Astrocyte (in vitro differentiated cells and primary cell): ENCODE data around the gene OR6S1. TPM values are rescaled to one million over a fixed set of nuclear protein-coding genes. Genes with fewer than 3 reads are reported as not detected.

Source experiments
- DNase-seq: peaks from one replicate; pipeline ENCODE4 v3.0.0-alpha.2; 2010; ENCODE audit warnings: low read depth
- FAIRE-seq: peaks from 2 replicates; lab custom pipeline; 2011; peaks lifted over from hg19 to GRCh38; lab: Jason Lieb, UNC
- H2AFZ ChIP-seq: 2 replicates; pipeline ENCODE4 v1.6.0; 2012; ENCODE audit warnings: low read depth, low read length, inconsistent platforms
- H3K27ac ChIP-seq: 2 replicates; pipeline ENCODE4 v1.5.1; 2011; ENCODE audit warnings: low read depth, low read length, inconsistent platforms
- H3K27me3 ChIP-seq: 2 replicates; pipeline ENCODE4 v1.6.0; 2011; ENCODE audit warnings: low read length, inconsistent platforms; ENCODE audit not compliant: insufficient read depth
- H3K36me3 ChIP-seq: 2 replicates; pipeline ENCODE4 v1.5.1; 2011; ENCODE audit warnings: low read length, inconsistent platforms; ENCODE audit not compliant: insufficient read depth
- H3K4me1 ChIP-seq: 2 replicates; pipeline ENCODE4 v1.5.1; 2011; ENCODE audit warnings: low read length, inconsistent platforms; ENCODE audit not compliant: insufficient read depth
- H3K4me2 ChIP-seq: 2 replicates; pipeline ENCODE4 v1.6.0; 2012; ENCODE audit warnings: low read length, inconsistent platforms
- H3K4me3 ChIP-seq: 2 replicates; pipeline ENCODE4 v1.5.1; 2011; ENCODE audit warnings: low read depth, mild to moderate bottlenecking, low read length, inconsistent platforms; ENCODE audit not compliant: insufficient read depth
- H3K79me2 ChIP-seq: 2 replicates; pipeline ENCODE4 v1.6.0; 2012; ENCODE audit warnings: mild to moderate bottlenecking, low read length, inconsistent platforms; ENCODE audit not compliant: insufficient read depth
- H3K9ac ChIP-seq: 2 replicates; pipeline ENCODE4 v1.6.0; 2012; ENCODE audit warnings: mild to moderate bottlenecking, low read length, inconsistent platforms
- H3K9me3 ChIP-seq: 2 replicates; pipeline ENCODE4 v1.5.1; 2012; ENCODE audit warnings: low read depth, mild to moderate bottlenecking, low read length, inconsistent platforms; ENCODE audit not compliant: insufficient read depth
- H4K20me1 ChIP-seq: 2 replicates; pipeline ENCODE4 v1.6.0; 2012; ENCODE audit warnings: low read length, inconsistent platforms; ENCODE audit not compliant: insufficient read depth
- H3K27ac Mint-ChIP-seq: one replicate; pipeline ENCODE4 v1.8.0; 2021; ENCODE audit warnings: mild to moderate bottlenecking, mixed read lengths; ENCODE audit not compliant: unreplicated experiment
- H3K27me3 Mint-ChIP-seq: one replicate; pipeline ENCODE4 v1.8.0; 2021; ENCODE audit warnings: low read depth, mixed read lengths; ENCODE audit not compliant: unreplicated experiment
- H3K36me3 Mint-ChIP-seq: one replicate; pipeline ENCODE4 v1.8.0; 2021; ENCODE audit warnings: low read depth, mixed read lengths; ENCODE audit not compliant: unreplicated experiment
- H3K4me1 Mint-ChIP-seq: one replicate; pipeline ENCODE4 v1.8.0; 2021; ENCODE audit warnings: low read depth, mixed read lengths; ENCODE audit not compliant: unreplicated experiment
- H3K4me3 Mint-ChIP-seq: one replicate; pipeline ENCODE4 v1.8.0; 2021; ENCODE audit warnings: mild to moderate bottlenecking, moderate library complexity, mixed read lengths; ENCODE audit not compliant: unreplicated experiment
- H3K9me3 Mint-ChIP-seq: one replicate; pipeline ENCODE4 v1.8.0; 2021; ENCODE audit warnings: mild to moderate bottlenecking, mixed read lengths; ENCODE audit not compliant: unreplicated experiment
- CTCF ChIP-seq: IDR thresholded peaks from 2 replicates; pipeline ENCODE4 v1.5.1; 2011; ENCODE audit warnings: low read depth, mild to moderate bottlenecking, inconsistent platforms, low read length, moderate library complexity; ENCODE audit not compliant: insufficient read depth
- EZH2 ChIP-seq: IDR thresholded peaks from 2 replicates; pipeline ENCODE4 v1.6.1; 2012; ENCODE audit warnings: mild to moderate bottlenecking, low read length, inconsistent platforms; ENCODE audit not compliant: insufficient read depth
- total RNA-seq: library from RNA; stranded (reverse); gene quantifications from 2 replicates; pipeline ENCODE4 v1.2.1, GENCODE V29; 2021

OR6S1 gene
- total RNA-seq, 1 donor from 2014 or later = not detected

GRCh38 chr14:20676072-20676471 lies 34.6 kb upstream of the OR6S1 start:
- H3K36me3 ChIP-seq = no peaks in the 10 kb centered on the region
- H3K27me3 Mint-ChIP-seq = peaks cover 9% of the 10 kb centered on the region
- no peak overlapping the region for H3K4me2 ChIP-seq
- H3K27ac Mint-ChIP-seq = no peak overlapping the region
- H4K20me1 ChIP-seq = no peaks in the 10 kb centered on the region
- no peaks in the 10 kb centered on the region for H3K9me3 ChIP-seq
- H3K4me3 ChIP-seq = no peak overlapping the region
- no peak overlapping the region for H2AFZ ChIP-seq
- no peaks in the 10 kb centered on the region for H3K79me2 ChIP-seq
- no peak overlapping the region for H3K4me3 Mint-ChIP-seq
- TF ChIP-seq EZH2 = no peak
- DNase-seq = no peak
- H3K4me1 Mint-ChIP-seq = peaks cover 9% of the 10 kb centered on the region
- H3K9ac ChIP-seq = no peak overlapping the region
- H3K4me1 ChIP-seq = peaks cover 7% of the 10 kb centered on the region
- no peak overlapping the region for H3K27ac ChIP-seq
- no peaks in the 10 kb centered on the region for H3K36me3 Mint-ChIP-seq
- no peak for FAIRE-seq
- H3K9me3 Mint-ChIP-seq = no peaks in the 10 kb centered on the region
- H3K27me3 ChIP-seq = peaks cover 3% of the 10 kb centered on the region

GRCh38 chr14:20675669-20676068 lies 34.2 kb upstream of the OR6S1 start:
- no peak overlapping the region for H3K27ac ChIP-seq
- DNase-seq = no peak
- no peak for FAIRE-seq
- Mint-ChIP-seq H3K9me3 (no peaks in the 10 kb centered on the region), H3K4me1 (peaks cover 5% of the 10 kb centered on the region), H3K27ac (peak overlapping the region; percentile 34), H3K36me3 (no peaks in the 10 kb centered on the region), H3K27me3 (peaks cover 9% of the 10 kb centered on the region), H3K4me3 (no peak overlapping the region)
- no peak overlapping the region for H3K4me3 ChIP-seq
- H3K79me2 ChIP-seq = no peaks in the 10 kb centered on the region
- no peak overlapping the region for H3K9ac ChIP-seq
- H3K9me3 ChIP-seq = no peaks in the 10 kb centered on the region
- no peak overlapping the region for H3K4me2 ChIP-seq
- TF ChIP-seq EZH2 (no peak), CTCF (no peak)
- peaks cover 3% of the 10 kb centered on the region for H3K27me3 ChIP-seq
- no peak overlapping the region for H2AFZ ChIP-seq
- H4K20me1 ChIP-seq = no peaks in the 10 kb centered on the region
- H3K4me1 ChIP-seq = peaks cover 3% of the 10 kb centered on the region
- no peaks in the 10 kb centered on the region for H3K36me3 ChIP-seq

- Histone ChIP-seq H3K27me3 (peaks cover 3% of the 10 kb centered on the region), H3K36me3 (no peaks in the 10 kb centered on the region), H3K4me3 (no peak overlapping the region), H3K4me1 (no peaks in the 10 kb centered on the region), H2AFZ (no peak overlapping the region), H4K20me1 (no peaks in the 10 kb centered on the region), H3K4me2 (no peak overlapping the region), H3K27ac (no peak overlapping the region), H3K9me3 (no peaks in the 10 kb centered on the region), H3K79me2 (no peaks in the 10 kb centered on the region), H3K9ac (no peak overlapping the region)
- Mint-ChIP-seq H3K4me3 (no peak overlapping the region), H3K4me1 (no peaks in the 10 kb centered on the region), H3K27ac (no peak overlapping the region), H3K36me3 (no peaks in the 10 kb centered on the region), H3K27me3 (peaks cover 26% of the 10 kb centered on the region), H3K9me3 (peaks cover 3% of the 10 kb centered on the region)
- TF ChIP-seq CTCF (no peak), EZH2 (no peak)
- FAIRE-seq (no peak), DNase-seq (no peak)
Observed at GRCh38 chr14:20671597-20672283, 30.2 kb upstream of the OR6S1 start.
